ENCODE measurements around the gene GOLGA6L6. TPM values are rescaled to one million over a fixed set of nuclear protein-coding genes. Genes with fewer than 3 reads are reported as not detected.
"Not testable (repeated sequence)": the region's sequence is repeated elsewhere in the genome, so short reads cannot be mapped to it uniquely, and the experiment has no call there.

The GOLGA6L6 gene
- total RNA-seq, 1 experiment from 2014 or later: not detected

DNA sequence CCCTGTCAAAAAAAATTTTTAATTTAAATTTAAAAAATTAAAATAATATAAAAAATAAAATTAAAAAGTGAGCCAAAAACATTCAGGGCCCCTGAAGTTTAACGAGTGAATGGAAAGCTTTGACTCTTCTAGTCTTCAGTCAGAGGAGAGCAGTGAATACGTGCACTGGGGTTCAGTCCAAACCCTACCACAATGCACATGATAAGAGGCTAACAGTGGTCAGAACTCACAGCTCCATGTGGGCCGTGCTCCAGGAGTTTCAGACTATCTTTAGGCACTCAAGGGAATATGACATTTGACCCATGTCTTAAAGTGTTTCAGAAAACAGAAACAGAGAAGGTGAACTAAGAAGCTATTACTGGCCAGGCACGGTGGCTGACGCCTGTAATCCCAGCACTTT is 48.6 kb downstream of the GOLGA6L6 start:
- H3K36me3 Mint-ChIP-seq; POLR2A ChIA-PET; H3K4me3 Mint-ChIP-seq; ATAC-seq; H3K27ac Mint-ChIP-seq; H3K27me3 Mint-ChIP-seq (ENCODE audit: low read depth); H3K4me1 Mint-ChIP-seq; CTCF ChIA-PET; DNase-seq (ENCODE audit: low spot score); H3K9me3 Mint-ChIP-seq: not testable (repeated sequence)

DNA sequence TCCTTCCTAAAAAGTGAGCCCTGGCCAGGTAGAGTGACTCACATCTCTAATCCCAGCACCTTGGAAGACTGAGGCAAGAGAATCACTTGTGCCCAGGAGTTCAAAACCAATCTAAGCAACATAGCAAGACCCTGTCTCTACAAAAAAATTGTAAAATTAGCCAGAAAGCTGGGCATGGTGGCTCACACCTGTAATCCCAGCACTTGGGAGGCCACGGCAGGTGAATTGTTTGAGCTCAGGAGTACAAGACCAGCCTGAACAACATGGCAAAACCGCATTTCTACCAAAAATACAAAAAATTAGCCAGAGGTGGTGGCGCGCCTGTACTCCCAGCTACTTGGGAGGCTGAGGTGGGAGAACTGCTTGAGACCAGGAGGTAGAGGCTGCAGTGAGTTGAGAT is 49.0 kb downstream of the GOLGA6L6 start:
- POLR2A ChIA-PET; H3K27me3 Mint-ChIP-seq (ENCODE audit: low read depth); ATAC-seq; H3K36me3 Mint-ChIP-seq; CTCF ChIA-PET; H3K9me3 Mint-ChIP-seq; DNase-seq (ENCODE audit: low spot score); H3K4me1 Mint-ChIP-seq; H3K4me3 Mint-ChIP-seq; H3K27ac Mint-ChIP-seq: not testable (repeated sequence)

DNA sequence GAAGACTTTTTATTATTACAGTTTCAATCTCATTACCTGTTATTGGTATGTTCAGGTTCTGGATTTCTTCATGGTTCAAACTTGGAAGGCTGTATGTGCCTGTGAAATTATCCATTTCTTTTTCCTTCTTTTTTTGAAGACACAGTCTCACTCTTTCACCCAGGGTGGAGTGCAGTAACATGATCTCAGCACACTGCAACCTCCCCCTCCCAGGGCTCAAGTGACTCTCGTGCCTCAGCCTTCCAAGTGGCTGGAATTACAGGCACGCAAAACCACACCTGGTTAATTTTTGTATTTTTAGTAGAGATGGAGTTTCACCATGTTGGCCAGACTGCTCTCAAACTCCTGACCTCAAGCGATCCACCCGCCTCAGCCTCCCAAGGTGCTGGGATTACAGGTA is 52.3 kb downstream of the GOLGA6L6 start:
- POLR2A ChIA-PET; H3K9me3 Mint-ChIP-seq; H3K27me3 Mint-ChIP-seq (ENCODE audit: low read depth); H3K27ac Mint-ChIP-seq; H3K4me3 Mint-ChIP-seq; H3K36me3 Mint-ChIP-seq; H3K4me1 Mint-ChIP-seq; CTCF ChIA-PET; DNase-seq (ENCODE audit: low spot score); ATAC-seq: not testable (repeated sequence)
